ENCODE data around the gene TUBG2.

Gene TUBG2

DNA sequence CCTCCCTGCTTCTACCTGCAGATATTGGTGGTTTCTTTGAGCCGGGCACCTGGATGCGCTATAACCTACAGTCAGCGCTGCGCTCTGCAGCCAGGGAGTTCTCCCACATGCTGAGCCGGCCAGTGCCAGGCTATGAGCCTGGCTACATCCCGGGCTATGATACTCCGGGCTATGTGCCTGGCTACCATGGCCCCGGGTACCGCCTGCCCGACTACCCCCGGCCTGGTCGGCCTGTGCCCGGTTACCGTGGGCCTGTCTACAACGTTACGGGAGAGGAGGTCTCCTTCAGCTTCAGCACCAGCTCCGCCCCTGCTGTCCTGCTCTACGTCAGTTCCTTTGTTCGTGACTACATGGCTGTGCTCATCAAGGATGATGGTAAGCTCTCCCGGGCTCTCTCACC is 36.4 kb downstream of the TUBG2 start:
- no peak for DNase-seq (ENCODE audit: low read depth in 1 of 2, low spot score in 1 of 2)

DNA sequence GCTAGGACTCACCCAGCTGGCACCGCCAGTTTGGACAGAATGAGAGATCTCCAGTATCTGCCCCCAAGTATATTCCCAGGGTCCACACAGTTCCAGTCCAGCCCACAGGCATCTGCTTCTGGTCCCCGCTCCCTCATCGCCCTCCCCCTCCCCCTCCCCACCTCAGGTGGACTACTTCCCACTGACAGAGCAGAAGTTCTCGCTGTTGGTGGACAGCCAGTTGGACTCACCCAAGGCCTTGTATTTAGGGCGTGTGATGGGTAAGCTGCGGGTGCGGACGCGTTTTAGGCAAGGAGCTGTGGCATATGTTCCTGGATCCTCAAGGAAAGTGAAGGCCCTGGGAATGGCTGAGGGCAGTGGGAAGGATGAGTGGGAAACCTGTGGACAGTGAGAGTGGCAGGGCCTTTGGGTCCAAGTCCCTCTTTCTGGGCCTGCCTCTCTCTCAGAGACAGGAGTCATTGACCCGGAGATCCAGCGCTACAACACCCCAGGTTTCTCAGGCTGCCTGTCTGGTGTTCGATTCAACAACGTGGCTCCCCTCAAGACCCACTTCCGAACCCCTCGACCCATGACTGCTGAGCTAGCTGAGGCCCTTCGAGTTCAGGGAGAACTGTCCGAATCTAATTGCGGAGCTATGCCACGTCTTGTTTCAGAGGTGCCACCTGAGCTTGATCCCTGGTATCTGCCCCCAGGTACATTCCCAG is 38.2 kb downstream of the TUBG2 start:
- DNase-seq (ENCODE audit: low read depth in 1 of 2, low spot score in 1 of 2): no peak

DNA sequence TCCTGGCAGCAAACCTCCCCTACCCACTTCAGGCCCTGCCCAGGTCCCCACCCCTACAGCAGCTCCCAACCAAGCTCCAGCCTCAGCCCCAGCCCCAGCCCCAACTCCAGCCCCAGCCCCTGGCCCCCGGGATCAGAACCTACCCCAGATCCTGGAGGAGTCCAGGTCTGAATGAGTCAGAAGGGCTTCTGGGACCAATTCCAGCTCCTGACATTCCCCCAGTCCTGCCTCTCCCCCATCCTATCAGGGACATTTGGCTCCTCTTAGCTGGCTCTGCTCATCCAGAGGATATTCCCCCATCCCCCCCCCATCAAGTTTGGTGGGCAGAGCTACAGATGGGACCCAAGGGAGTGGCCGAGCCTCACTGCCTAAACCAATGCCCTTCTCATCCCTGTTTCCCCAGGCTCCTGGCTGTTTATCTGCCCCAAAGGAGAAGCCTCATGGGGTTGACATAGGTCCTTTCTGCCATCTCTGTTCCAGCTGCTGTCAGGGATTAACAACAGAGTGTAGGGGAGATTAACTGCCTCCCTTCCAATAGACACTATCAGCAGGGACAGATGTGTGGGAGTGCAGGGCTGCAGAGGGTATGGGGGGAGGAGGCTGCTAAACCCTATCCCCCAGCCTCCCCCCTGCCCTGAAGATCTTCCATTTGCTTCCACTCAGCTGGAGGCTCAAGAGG is 39.8 kb downstream of the TUBG2 start:
- DNase-seq (ENCODE audit: low read depth in 1 of 2, low spot score in 1 of 2): no peak

DNA sequence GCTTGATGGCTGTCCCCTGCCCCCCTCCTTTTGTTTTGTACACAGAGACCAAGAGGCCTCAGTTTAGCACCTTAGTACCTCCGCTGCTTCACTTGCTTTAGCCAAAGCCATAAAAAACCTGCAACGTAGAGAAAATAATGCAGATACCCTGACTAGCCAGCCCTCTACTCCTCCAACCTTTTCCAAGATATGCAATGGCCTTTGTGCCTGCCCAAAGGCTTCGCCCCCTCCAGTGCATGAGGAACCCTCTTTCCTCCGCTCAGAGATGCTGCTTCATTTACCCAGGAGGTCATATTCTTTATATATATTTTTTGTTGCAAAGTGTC is 40.3 kb downstream of the TUBG2 start:
- DNase-seq (ENCODE audit: low read depth in 1 of 2, low spot score in 1 of 2): no peak

DNA sequence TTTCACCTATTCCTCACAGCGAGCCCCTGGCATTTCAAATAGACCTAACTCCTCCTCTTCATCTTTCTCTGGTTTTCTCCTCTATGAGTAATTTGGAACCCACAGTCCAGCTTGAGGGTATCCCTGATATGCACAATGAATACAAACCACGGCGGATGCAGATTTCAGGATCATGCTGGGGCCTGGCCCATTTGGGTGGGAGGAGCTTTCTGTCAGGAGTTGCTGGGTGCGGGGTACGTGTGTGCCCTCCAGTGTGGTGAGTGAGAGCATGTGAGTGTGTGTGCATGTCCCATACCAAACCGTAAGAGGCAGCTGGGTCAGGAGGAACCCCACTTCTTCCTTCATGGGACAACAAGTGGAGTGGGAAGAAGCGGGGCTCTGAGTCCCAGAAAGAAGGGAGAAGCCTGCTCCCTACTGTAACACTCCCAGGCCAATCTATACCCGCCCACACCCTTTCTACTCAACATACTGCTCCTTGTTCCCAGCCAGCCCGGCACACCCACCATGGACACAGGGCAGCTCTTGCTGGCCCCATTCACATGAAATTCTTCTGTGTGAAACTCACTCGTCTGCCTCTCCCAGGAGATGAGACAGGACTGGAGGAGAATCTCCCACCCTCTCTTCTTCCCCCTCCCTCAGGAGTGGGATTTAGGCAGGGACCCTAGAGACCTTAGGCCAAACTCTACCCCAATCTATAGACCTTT is 41.7 kb downstream of the TUBG2 start:
- DNase-seq (ENCODE audit: low read depth in 1 of 2, low spot score in 1 of 2): no peak

DNA sequence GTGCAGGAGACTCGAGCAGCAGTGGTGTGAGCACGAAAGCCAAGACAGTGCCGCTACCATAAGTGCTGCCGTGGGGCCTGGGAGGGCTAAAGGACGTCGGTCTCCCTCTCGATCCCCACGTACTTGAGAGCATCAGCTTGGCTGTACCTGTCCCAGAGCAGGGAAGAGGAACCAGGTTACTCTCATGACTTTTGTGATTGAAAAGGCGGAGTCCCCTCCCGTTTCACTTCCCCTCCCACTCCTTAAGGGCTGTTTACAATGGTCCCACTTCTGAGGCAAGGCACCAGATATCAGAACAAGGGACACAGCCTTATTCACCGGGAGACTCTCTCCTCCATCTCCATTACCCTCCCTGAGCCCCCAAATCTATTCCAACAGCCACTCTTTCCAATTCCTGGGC is 43.4 kb downstream of the TUBG2 start:
- no peak for DNase-seq (ENCODE audit: low read depth in 1 of 2, low spot score in 1 of 2)

DNA sequence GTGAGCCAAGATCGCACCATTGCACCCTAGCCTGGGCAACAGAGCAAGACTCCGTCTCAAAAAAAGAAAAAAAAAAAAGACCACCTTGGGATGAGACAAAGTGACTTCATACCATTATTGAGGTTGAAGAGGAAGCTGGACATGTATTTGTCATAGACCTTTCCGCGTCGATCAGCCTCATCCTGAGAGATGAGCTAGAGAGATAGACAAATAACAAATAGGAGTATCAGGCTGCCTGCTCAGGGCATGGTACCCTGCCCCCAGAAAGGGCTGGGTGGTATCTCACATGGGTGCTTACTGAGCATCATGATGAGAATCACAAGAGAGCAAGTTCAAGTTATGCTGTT is 45.4 kb downstream of the TUBG2 start:
- DNase-seq (ENCODE audit: low read depth in 1 of 2, low spot score in 1 of 2): no peak

DNA sequence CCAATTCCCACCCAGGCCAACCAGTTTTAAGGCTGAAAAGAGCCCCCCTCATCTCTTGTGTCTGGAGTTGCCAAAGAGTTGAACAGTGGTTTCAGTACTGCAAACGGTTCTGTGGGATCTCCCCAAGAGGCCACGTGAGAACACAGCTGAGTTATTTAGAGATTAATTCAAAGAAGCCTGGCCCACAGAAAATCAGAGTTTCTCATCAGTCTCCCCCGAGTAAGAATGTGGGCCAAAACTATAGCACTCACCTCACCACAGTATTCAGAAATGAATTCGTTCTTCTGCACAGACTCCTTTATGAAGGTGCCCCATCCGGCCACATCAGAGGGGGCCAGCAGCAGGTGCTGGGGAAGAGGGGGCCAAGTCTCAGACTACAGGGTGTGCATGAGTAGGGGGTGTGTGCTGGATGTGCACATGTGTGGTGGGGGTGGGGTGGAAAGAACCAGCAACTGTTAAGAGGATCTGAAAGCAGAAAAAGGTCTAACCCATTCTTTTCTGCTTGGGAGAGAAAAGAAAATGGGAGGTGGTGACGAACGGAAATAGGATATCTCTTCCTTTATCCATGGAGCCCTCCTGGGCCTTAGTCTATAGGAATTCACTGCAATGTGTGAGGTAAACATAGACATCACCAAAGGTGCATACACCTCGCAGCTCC is 45.9 kb downstream of the TUBG2 start:
- DNase-seq (ENCODE audit: low read depth in 1 of 2, low spot score in 1 of 2): no peak

DNA sequence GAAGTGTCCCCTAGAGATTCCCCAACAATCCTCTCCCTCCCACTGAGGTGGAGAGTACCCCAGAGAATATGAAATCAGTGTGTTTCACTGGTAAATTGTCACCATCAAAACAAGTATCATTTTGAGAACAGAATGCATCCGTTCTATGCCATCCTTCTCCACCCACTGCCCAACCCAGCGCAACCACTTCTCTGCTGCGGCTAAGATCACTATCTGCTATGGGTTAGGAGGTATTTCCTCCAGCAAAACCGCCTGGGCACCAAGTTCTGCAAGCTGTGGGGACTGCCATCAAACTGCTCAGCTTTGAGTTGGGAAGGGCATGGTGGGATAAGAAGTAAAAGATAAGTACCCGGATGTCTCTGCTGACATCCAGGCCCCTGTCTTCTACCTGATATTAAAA is 47.6 kb downstream of the TUBG2 start:
- peak in 1 of 2 donors; percentile 28 for DNase-seq (ENCODE audit: low read depth in 1 of 2, low spot score in 1 of 2)

DNA sequence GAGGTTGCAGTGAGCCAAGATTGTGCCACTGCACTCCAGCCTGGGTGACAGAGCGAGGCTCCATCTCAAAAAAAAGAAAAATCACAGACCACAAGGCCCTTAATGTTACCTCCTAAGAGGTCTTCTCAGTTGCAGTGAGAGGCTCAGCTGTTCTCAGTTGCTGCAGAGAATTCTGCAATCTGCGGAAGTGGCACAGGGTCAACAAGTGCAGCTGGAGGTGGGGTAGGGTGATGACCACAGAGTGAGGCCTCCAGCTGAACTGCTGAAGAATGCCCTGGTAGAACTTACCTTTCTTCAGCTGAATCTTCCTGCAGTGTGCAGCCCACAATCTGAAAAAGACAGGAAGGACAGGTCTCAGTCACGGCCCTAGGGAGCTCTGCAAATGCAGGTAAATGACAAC is 49.5 kb downstream of the TUBG2 start:
- DNase-seq (ENCODE audit: low read depth in 1 of 2, low spot score in 1 of 2): no peak

DNA sequence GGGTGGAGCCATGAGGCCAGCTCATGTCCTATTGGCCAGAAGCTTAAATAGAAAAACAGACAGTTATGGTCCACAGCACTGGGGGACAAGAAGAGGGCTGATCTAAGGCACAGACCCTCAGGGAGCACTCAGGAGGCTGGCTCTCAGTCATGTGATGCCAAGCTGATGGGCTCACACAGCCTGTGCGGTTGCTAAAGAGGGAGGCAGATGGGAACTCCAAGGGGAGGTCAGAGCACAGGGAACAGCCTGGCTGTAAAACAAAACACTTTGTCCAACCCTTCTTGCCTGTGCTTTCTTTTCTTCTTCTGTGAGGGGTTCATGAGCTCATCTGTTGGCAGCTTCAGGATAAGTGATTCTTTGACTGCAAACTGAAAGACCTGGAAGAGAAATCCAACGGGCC is 50.5 kb downstream of the TUBG2 start:
- DNase-seq (ENCODE audit: low read depth in 1 of 2, low spot score in 1 of 2): no peak

Data from activated T-helper 1 cell treated with anti-CD3 and anti-CD28 coated beads, Interleukin-2, amount 50 U/mL, for 16 hours (primary cell).